Nephron progenitor cell (in vitro differentiated cells): ENCODE results near the gene RCN1.

Source experiments
- DNase-seq: peaks from one replicate; pipeline ENCODE4 v3.0.0; 2021
- H3K27ac Mint-ChIP-seq: 2 replicates; pipeline ENCODE4 v1.8.0; 2021; ENCODE audit warnings: mild to moderate bottlenecking, moderate library complexity, mixed read lengths
- H3K27me3 Mint-ChIP-seq: 2 replicates; pipeline ENCODE4 v1.8.0; 2021; ENCODE audit warnings: mild to moderate bottlenecking, low read depth, mixed read lengths; ENCODE audit not compliant: poor library complexity
- H3K36me3 Mint-ChIP-seq: 2 replicates; pipeline ENCODE4 v1.8.0; 2021; ENCODE audit warnings: low read depth, mixed read lengths
- H3K4me1 Mint-ChIP-seq: 2 replicates; pipeline ENCODE4 v1.8.0; 2021; ENCODE audit warnings: mixed read lengths
- H3K4me3 Mint-ChIP-seq: 2 replicates; pipeline ENCODE4 v1.8.0; 2021; ENCODE audit warnings: mild to moderate bottlenecking, moderate library complexity, mixed read lengths
- H3K9me3 Mint-ChIP-seq: 2 replicates; pipeline ENCODE4 v1.8.0; 2021; ENCODE audit warnings: mild to moderate bottlenecking, moderate library complexity, mixed read lengths
- CTCF ChIP-seq: fragments of 200-600 bp; sonication (generic); IDR thresholded peaks from 2 replicates; pipeline ENCODE4 v1.5.0; 2021; ENCODE audit warnings: antibody characterized with exemption

RCN1 gene

GRCh38 chr11:32143378-32143777 is 52.5 kb downstream of the RCN1 start:
- no peak overlapping the region for H3K27ac Mint-ChIP-seq
- H3K4me3 Mint-ChIP-seq, result no peak overlapping the region
- H3K36me3 Mint-ChIP-seq, result no peaks in the 10 kb centered on the region
- peaks cover 7% of the 10 kb centered on the region for H3K4me1 Mint-ChIP-seq
- TF ChIP-seq CTCF, result no peak
- no peaks in the 10 kb centered on the region for H3K9me3 Mint-ChIP-seq
- no peak for DNase-seq
- H3K27me3 Mint-ChIP-seq, result peaks cover 16% of the 10 kb centered on the region

- no peak for TF ChIP-seq CTCF
- H3K4me3 Mint-ChIP-seq, result no peak overlapping the region
- DNase-seq, result no peak
- H3K36me3 Mint-ChIP-seq, result no peaks in the 10 kb centered on the region
- H3K4me1 Mint-ChIP-seq, result peaks cover 7% of the 10 kb centered on the region
- no peaks in the 10 kb centered on the region for H3K9me3 Mint-ChIP-seq
- H3K27me3 Mint-ChIP-seq, result peaks cover 16% of the 10 kb centered on the region
- H3K27ac Mint-ChIP-seq, result no peak overlapping the region
These were observed 54.4 kb downstream of the RCN1 start for GRCh38 chr11:32145282-32145681.

- DNase-seq, result no peak
- Mint-ChIP-seq H3K27ac (no peak overlapping the region), H3K4me1 (no peaks in the 10 kb centered on the region), H3K4me3 (no peak overlapping the region), H3K36me3 (no peaks in the 10 kb centered on the region), H3K9me3 (no peaks in the 10 kb centered on the region), H3K27me3 (peaks cover 11% of the 10 kb centered on the region)
- no peak for TF ChIP-seq CTCF
These were observed 58.0 kb downstream of the RCN1 start for GRCh38 chr11:32148895-32149294.

DNA sequence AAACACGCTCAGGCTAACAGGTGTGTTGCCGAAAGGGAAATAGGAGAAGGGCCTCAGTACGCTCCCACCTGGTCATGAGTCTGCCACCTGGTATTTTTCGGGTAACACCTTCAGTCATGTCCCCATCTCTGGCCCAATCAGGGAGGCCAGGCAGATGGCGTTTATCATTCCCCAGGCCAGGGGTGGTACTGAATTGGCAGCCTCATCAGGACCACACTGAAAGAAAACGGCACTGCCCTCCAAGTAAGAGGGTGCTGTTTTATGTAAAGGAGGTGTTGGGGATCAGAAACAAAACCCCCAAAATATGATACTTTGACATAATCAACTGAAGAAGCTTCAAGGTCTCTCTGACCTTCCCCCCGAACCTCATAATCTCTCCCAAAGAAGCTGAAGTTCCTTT is 58.9 kb downstream of the RCN1 start:
- H3K27ac Mint-ChIP-seq, result no peak overlapping the region
- no peak overlapping the region for H3K4me3 Mint-ChIP-seq
- H3K9me3 Mint-ChIP-seq, result no peaks in the 10 kb centered on the region
- peaks cover 11% of the 10 kb centered on the region for H3K27me3 Mint-ChIP-seq
- no peaks in the 10 kb centered on the region for H3K36me3 Mint-ChIP-seq
- TF ChIP-seq CTCF, result no peak
- no peak for DNase-seq
- no peaks in the 10 kb centered on the region for H3K4me1 Mint-ChIP-seq

DNA sequence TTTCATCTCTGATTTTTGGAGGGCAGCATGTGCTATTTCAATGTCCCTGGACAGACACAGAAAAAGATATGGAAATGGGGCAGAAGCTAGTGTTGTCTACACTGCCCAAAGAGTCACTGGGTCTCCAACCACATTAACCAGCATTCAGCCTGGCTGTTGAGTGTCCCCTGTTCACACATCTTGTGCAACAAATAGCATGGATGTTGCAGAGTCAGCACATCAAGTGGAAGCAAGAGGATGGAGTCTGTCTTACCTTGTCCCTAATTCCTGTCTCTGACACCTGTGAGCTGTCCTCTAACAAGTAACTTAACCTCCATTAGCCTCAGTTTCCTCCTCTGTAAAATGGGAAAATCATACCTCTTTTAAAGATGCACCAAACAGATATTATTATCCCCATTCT is 60.2 kb downstream of the RCN1 start:
- H3K9me3 Mint-ChIP-seq, result peaks cover under 1% of the 10 kb centered on the region
- no peaks in the 10 kb centered on the region for H3K4me1 Mint-ChIP-seq
- H3K27me3 Mint-ChIP-seq, result peaks cover 6% of the 10 kb centered on the region
- no peak for TF ChIP-seq CTCF
- H3K27ac Mint-ChIP-seq, result no peak overlapping the region
- DNase-seq, result no peak
- no peaks in the 10 kb centered on the region for H3K36me3 Mint-ChIP-seq
- no peak overlapping the region for H3K4me3 Mint-ChIP-seq

- H3K9me3 Mint-ChIP-seq, result peaks cover 10% of the 10 kb centered on the region
- no peaks in the 10 kb centered on the region for H3K4me1 Mint-ChIP-seq
- peaks cover 9% of the 10 kb centered on the region for H3K27me3 Mint-ChIP-seq
- H3K27ac Mint-ChIP-seq, result no peak overlapping the region
- H3K4me3 Mint-ChIP-seq, result no peak overlapping the region
- no peaks in the 10 kb centered on the region for H3K36me3 Mint-ChIP-seq
- no peak for TF ChIP-seq CTCF
- DNase-seq, result no peak
These were observed 61.3 kb downstream of the RCN1 start for GRCh38 chr11:32152216-32152615.
